Thyroid gland (tissue), 4 donors: ENCODE measurements around the gene CRPPA. TPM values are rescaled to one million over a fixed set of nuclear protein-coding genes. Genes with fewer than 3 reads are reported as not detected.
A peak's percentile ranks its signal among the peaks of the same experiment; 100 is the strongest.

ENCODE experiments used
- DNase-seq, 2 donors: peaks; one replicate each; pipeline ENCODE4 v3.0.0-alpha.2; 2019
- H3K27ac ChIP-seq, 3 donors: fragments of 200-600 bp; sonication (generic); 1 replicate in 2 of 3; 2 replicates in 1 of 3; pipeline ENCODE4 v1.5.1; 2016 to 2019; ENCODE audit warnings: mild to moderate bottlenecking in 1 of 3, moderate library complexity in 1 of 3
- H3K27me3 ChIP-seq: fragments of 200-600 bp; sonication (generic); one replicate; pipeline ENCODE4 v1.5.1; 2019
- H3K36me3 ChIP-seq, 2 donors: fragments of 200-600 bp; sonication (generic); one replicate each; pipeline ENCODE4 v1.5.1; 2016 to 2019
- H3K4me1 ChIP-seq, 2 donors: fragments of 200-600 bp; sonication (generic); one replicate each; pipeline ENCODE4 v1.5.1; 2017 to 2019
- H3K4me3 ChIP-seq, 3 donors: fragments of 200-600 bp; sonication (generic); replicated peaks in 1 of 3; 1 replicate in 2 of 3; 2 replicates in 1 of 3; pipeline ENCODE4 v1.5.1; 2016; ENCODE audit warnings: mild to moderate bottlenecking in 1 of 3
- H3K9me3 ChIP-seq: fragments of 200-600 bp; sonication (generic); one replicate; pipeline ENCODE4 v1.5.1; 2017
- POLR2A ChIP-seq, 2 donors: fragments of 450-650 bp; IDR thresholded peaks; one replicate each; pipeline ENCODE4 v1.6.1; 2017; ENCODE audit warnings: antibody characterized with exemption in 2 of 2, mild to moderate bottlenecking in 2 of 2, moderate library complexity in 1 of 2
- WGBS, 2 donors: methylation state at CpG; one replicate each; pipeline ENCODE4 v1.1.5; 2017; 5-methylcytosine and 5-hydroxymethylcytosine counted together
- intact Hi-C: fragments of 100-400 bp; cut with DNase I; formaldehyde crosslinking; loops from one replicate; pipeline ENCODE4 v1.15.1; 2023
- total RNA-seq, 4 donors: library from RNA; depleted of rRNA; stranded (reverse); fragments of >200 nt; gene quantifications; one replicate each; pipeline ENCODE4 v1.2.3, GENCODE V29; 2016
- TF ChIP-seq, protein P1 (sequence below), 6 experiments: fragments of 200-600 bp in 3 of 6; fragments of 450-650 bp in 3 of 6; sonication (generic) in 3 of 6; IDR thresholded peaks; one replicate each; pipeline ENCODE4 v1.5.1; 2016 to 2019; ENCODE audit warnings: antibody characterized with exemption in 6 of 6, mild to moderate bottlenecking in 2 of 6, inconsistent platforms in 1 of 6, moderate library complexity in 1 of 6

The CRPPA gene
- total RNA-seq, 4 donors from 2014 or later: 1.5 to 4.0 (median 2.8) TPM

DNA sequence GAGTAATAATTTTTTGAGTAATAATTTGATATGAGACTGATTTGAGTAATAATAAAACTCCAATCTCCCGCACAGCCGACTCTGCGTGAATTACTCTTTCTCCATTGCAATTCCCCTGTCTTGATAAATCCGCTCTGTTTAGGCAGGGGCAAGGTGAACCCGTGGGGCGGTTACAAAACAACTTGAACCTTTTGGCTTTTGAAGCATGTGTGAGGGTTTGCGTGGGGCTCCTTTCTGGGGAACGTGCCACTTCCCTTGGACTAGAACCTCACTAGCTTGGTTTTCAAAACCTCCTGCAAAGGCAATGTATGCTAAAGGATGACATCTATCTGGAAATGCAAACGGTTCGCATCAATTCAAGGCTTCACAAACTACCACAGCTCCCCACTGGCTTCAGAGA is 1.5 kb downstream of the CRPPA start:
- H3K27ac ChIP-seq: peak overlapping the region in 1 of 3 donors; percentile 99
- H3K9me3 ChIP-seq: no peaks in the 10 kb centered on the region
- WGBS, 2 donors: 73 to 75% methylated on average over 10 of the region's 10 CpGs
- H3K4me1 ChIP-seq: peaks cover 13 to 25% of the 10 kb centered on the region in 2 donors
- H3K27me3 ChIP-seq: no peaks in the 10 kb centered on the region
- no peaks in the 10 kb centered on the region for H3K36me3 ChIP-seq
- no peak overlapping the region for H3K4me3 ChIP-seq
- intact Hi-C loops: no loop called here
- no peak for DNase-seq
- no peak for TF ChIP-seq POLR2A (IDR thresholded peaks at IDR 0.05)
- TF ChIP-seq, protein P1, sequence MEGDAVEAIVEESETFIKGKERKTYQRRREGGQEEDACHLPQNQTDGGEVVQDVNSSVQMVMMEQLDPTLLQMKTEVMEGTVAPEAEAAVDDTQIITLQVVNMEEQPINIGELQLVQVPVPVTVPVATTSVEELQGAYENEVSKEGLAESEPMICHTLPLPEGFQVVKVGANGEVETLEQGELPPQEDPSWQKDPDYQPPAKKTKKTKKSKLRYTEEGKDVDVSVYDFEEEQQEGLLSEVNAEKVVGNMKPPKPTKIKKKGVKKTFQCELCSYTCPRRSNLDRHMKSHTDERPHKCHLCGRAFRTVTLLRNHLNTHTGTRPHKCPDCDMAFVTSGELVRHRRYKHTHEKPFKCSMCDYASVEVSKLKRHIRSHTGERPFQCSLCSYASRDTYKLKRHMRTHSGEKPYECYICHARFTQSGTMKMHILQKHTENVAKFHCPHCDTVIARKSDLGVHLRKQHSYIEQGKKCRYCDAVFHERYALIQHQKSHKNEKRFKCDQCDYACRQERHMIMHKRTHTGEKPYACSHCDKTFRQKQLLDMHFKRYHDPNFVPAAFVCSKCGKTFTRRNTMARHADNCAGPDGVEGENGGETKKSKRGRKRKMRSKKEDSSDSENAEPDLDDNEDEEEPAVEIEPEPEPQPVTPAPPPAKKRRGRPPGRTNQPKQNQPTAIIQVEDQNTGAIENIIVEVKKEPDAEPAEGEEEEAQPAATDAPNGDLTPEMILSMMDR (IDR thresholded peaks at IDR 0.05): no peak

DNA sequence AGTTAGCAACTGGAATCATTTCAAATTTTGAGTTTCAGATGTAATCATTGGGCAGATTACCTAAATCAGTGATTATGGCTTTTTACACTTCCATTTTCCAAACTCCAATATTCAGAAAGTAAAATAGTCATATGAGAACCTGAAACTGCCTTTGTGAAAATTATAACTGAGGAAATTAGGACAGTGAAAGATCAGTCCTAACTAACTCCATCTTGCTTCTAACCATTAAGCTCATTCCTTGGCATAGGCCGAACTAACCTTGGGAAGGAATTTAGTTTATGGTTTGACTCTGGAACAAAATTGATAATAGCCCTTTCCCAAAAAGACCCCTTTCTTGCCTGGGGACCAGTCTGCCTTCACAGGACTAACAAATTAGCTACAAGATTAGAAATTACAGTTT is 2.2 kb downstream of the CRPPA start:
- WGBS, 2 donors: 100% methylated on average over 1 of the region's 1 CpG

DNA sequence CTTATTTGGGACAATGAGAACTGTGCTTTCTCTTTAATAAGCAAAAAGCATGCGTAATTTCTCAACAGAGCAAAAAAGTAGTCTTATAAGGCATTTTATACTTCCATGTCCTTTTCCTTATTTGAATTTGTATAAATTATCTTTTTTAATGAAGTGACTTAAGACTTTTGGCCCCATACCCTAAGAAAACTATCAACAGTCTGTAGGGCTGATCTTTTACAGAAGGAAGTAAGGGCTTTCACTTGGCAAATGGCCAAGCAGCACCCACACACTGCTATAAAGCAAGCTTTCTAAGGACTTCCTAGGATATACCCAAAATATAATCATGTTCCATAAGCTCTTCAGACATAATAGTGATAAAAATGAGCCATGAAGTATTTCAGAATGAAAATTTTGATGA is 3.4 kb downstream of the CRPPA start:
- no peaks in the 10 kb centered on the region for H3K36me3 ChIP-seq
- no peaks in the 10 kb centered on the region for H3K9me3 ChIP-seq
- intact Hi-C loops: no loop called here
- 47 to 100% methylated on average over 1 of the region's 1 CpG for WGBS, 2 donors
- H3K4me1 ChIP-seq: peaks cover 13 to 25% of the 10 kb centered on the region in 2 donors
- H3K27me3 ChIP-seq: no peaks in the 10 kb centered on the region
- H3K4me3 ChIP-seq: no peak overlapping the region
- TF ChIP-seq POLR2A (IDR thresholded peaks at IDR 0.05): no peak
- TF ChIP-seq, protein P1 (IDR thresholded peaks at IDR 0.05): no peak
- no peak overlapping the region for H3K27ac ChIP-seq
- no peak for DNase-seq

More for the DNA sequence above, 2.2 kb downstream of the CRPPA start:
- peaks cover 13 to 25% of the 10 kb centered on the region in 2 donors for H3K4me1 ChIP-seq
- no peaks in the 10 kb centered on the region for H3K27me3 ChIP-seq
- no peaks in the 10 kb centered on the region for H3K36me3 ChIP-seq
- no peaks in the 10 kb centered on the region for H3K9me3 ChIP-seq
- intact Hi-C loops: no loop called here
- DNase-seq: no peak
- no peak overlapping the region for H3K4me3 ChIP-seq
- H3K27ac ChIP-seq: no peak overlapping the region
- TF ChIP-seq POLR2A (IDR thresholded peaks at IDR 0.05): no peak
- TF ChIP-seq, protein P1 (IDR thresholded peaks at IDR 0.05): no peak

DNA sequence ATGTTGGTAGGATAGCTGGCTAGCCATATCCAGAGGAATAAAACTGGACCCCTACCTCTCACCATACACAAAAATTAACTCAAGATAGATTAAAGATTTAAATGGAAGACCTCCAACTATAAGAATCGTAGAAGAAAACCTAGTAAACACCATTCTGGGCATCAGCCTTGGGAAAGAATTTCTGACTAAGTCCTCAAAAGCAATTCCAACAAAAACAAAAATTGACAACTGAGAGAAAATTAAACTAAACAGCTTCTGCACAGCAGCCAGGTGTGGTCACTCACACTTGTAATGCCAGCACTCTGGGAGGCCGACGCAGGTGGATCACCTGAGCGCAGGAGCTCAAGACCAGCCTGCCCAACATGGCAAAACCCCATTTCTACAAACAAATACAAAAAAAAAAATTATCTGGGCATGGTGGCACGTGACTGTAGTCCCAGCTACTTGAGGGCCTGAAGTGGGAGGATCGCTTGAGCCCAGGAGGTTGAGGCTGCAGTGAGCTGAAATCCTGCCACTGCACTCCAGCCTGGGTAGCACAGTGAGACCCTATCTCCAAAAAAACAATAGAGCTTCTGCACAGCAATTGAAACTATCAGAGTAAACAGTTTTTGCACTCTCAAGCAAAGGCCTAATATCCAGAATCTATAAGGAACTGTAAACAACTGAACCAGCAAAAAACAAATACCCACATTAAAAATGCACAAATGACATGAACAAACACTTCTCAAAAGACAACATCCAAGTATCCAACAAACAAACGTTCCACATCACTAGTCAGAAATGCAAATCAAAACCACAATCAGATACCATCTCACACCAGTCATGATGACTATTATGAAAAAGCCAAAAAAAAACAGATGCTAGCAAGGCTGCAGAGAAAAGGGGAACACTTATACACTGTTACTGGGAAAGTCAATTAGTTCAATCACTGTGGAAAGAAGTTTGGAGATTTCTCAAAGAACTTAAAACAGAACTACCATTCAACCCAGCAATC is 4.8 kb downstream of the CRPPA start:
- DNase-seq: peak; percentile 38 to 56
- H3K4me3 ChIP-seq: no peak overlapping the region
- intact Hi-C loops: no loop called here
- H3K36me3 ChIP-seq: no peaks in the 10 kb centered on the region
- 58 to 65% methylated on average over 7 of the region's 7 CpGs for WGBS, 2 donors
- TF ChIP-seq, protein P1 (IDR thresholded peaks at IDR 0.05): no peak
- no peak for TF ChIP-seq POLR2A (IDR thresholded peaks at IDR 0.05)
- H3K4me1 ChIP-seq: peaks cover 6 to 14% of the 10 kb centered on the region in 2 donors
- H3K27ac ChIP-seq: no peak overlapping the region
- no peaks in the 10 kb centered on the region for H3K27me3 ChIP-seq
- no peaks in the 10 kb centered on the region for H3K9me3 ChIP-seq
